OCI-LY7 (cell line): ENCODE measurements around the gene TICAM1. TPM values are rescaled to one million over a fixed set of nuclear protein-coding genes. Genes with fewer than 3 reads are reported as not detected.
"Not testable (repeated sequence)": the region's sequence is repeated elsewhere in the genome, so short reads cannot be mapped to it uniquely, and the experiment has no call there.

ENCODE experiments used
- BruUV-seq: library from RNA; stranded (reverse); fragments of 400-500 nt; replicated peaks from 2 replicates; lab custom pipeline; 2021; lab: Mats Ljungman, UMichigan
- CTCF ChIA-PET: fragments of 300-600 bp; sonication (Branson Sonifier 250); formaldehyde crosslinking; loops from one replicate; lab custom pipeline; 2022; ENCODE audit warnings: antibody characterized with exemption; ENCODE audit not compliant: unreplicated experiment; lab: Charles Lee
- POLR2A ChIA-PET: fragments of 300-600 bp; sonication (Branson Sonifier 250); formaldehyde crosslinking; loops from one replicate; lab custom pipeline; 2022; ENCODE audit warnings: antibody characterized with exemption; lab: Charles Lee
- DNase-seq: peaks from one replicate; pipeline ENCODE4 v3.0.0-alpha.2; 2015; ENCODE audit warnings: low spot score
- H2AFZ ChIP-seq: fragments of 200-600 bp; sonication (generic), shearing (Covaris generic); 2 replicates; pipeline ENCODE4 v1.6.1; 2014; ENCODE audit warnings: mild to moderate bottlenecking, antibody characterized with exemption, low read length, moderate library complexity
- H3K27ac ChIP-seq: fragments of 200-600 bp; sonication (generic); 2 replicates; pipeline ENCODE4 v1.5.1; 2014; ENCODE audit warnings: mixed run types, low read depth, mild to moderate bottlenecking, moderate library complexity, low read length, inconsistent platforms; ENCODE audit not compliant: poor library complexity, severe bottlenecking
- H3K36me3 ChIP-seq: fragments of 200-600 bp; sonication (generic); 2 replicates; pipeline ENCODE4 v1.6.1; 2014; ENCODE audit warnings: mild to moderate bottlenecking, antibody characterized with exemption, low read length, moderate library complexity, mixed read lengths; ENCODE audit not compliant: insufficient read depth
- H3K4me1 ChIP-seq: fragments of 200-600 bp; sonication (generic); 2 replicates; pipeline ENCODE4 v1.5.1; 2014; ENCODE audit warnings: mild to moderate bottlenecking, low read length; ENCODE audit not compliant: insufficient read depth, poor library complexity, severe bottlenecking
- H3K4me2 ChIP-seq: fragments of 200-600 bp; sonication (generic); 2 replicates; pipeline ENCODE4 v1.6.1; 2014; ENCODE audit warnings: mild to moderate bottlenecking, low read length
- H3K4me3 ChIP-seq: fragments of 200-600 bp; sonication (generic); 2 replicates; pipeline ENCODE4 v1.5.1; 2014; ENCODE audit warnings: mild to moderate bottlenecking, low read depth, low read length; ENCODE audit not compliant: poor library complexity, severe bottlenecking
- H3K79me2 ChIP-seq: fragments of 200-600 bp; sonication (generic); 2 replicates; pipeline ENCODE4 v1.6.1; 2016; ENCODE audit warnings: low read depth, mild to moderate bottlenecking, low read length, moderate library complexity, mixed read lengths; ENCODE audit not compliant: insufficient read depth
- H3K9me2 ChIP-seq: fragments of 200-600 bp; sonication (generic); 2 replicates; pipeline ENCODE4 v1.6.1; 2016; ENCODE audit warnings: mild to moderate bottlenecking, low read length, mixed read lengths; ENCODE audit not compliant: insufficient read depth
- H3K9me3 ChIP-seq: fragments of 200-600 bp; sonication (generic); 2 replicates; pipeline ENCODE4 v1.6.1; 2014; ENCODE audit warnings: mild to moderate bottlenecking, mixed run types, low read length, mixed read lengths
- H4K20me1 ChIP-seq: fragments of 200-600 bp; sonication (generic); 2 replicates; pipeline ENCODE4 v1.6.1; 2014; ENCODE audit warnings: mild to moderate bottlenecking, antibody characterized with exemption, low read length, moderate library complexity, mixed read lengths; ENCODE audit not compliant: insufficient read depth
- CTCF ChIP-seq: fragments of 200-600 bp; sonication (generic); conservative IDR thresholded peaks from 2 replicates; pipeline ENCODE4 v1.5.1; 2014; ENCODE audit warnings: mild to moderate bottlenecking, antibody characterized with exemption, low read length, moderate library complexity, mixed read lengths
- EZH2phosphoT487 ChIP-seq: fragments of 200-600 bp; sonication (generic); IDR thresholded peaks from 2 replicates; pipeline ENCODE4 v1.6.1; 2018; ENCODE audit warnings: low read depth, borderline replicate concordance, mild to moderate bottlenecking, mixed run types, antibody characterized with exemption, low read length, moderate library complexity, mixed read lengths
- intact Hi-C: fragments of 100-400 bp; cut with micrococcal nuclease; formaldehyde crosslinking; loops from one replicate; pipeline ENCODE4 v1.10.0; 2022; ENCODE audit not compliant: unreplicated experiment
- total RNA-seq, 2 experiments: library from RNA; depleted of rRNA in 1 of 2; stranded (reverse); fragments of >200 nt in 1 of 2; shearing (Covaris generic) in 1 of 2; gene quantifications; 2 replicates each; pipeline ENCODE4 v1.2.3, GENCODE V29; 2014 to 2022

TICAM1 gene
- total RNA-seq, 2 experiments from 2014 or later = 6.8 to 26.7 TPM

DNA sequence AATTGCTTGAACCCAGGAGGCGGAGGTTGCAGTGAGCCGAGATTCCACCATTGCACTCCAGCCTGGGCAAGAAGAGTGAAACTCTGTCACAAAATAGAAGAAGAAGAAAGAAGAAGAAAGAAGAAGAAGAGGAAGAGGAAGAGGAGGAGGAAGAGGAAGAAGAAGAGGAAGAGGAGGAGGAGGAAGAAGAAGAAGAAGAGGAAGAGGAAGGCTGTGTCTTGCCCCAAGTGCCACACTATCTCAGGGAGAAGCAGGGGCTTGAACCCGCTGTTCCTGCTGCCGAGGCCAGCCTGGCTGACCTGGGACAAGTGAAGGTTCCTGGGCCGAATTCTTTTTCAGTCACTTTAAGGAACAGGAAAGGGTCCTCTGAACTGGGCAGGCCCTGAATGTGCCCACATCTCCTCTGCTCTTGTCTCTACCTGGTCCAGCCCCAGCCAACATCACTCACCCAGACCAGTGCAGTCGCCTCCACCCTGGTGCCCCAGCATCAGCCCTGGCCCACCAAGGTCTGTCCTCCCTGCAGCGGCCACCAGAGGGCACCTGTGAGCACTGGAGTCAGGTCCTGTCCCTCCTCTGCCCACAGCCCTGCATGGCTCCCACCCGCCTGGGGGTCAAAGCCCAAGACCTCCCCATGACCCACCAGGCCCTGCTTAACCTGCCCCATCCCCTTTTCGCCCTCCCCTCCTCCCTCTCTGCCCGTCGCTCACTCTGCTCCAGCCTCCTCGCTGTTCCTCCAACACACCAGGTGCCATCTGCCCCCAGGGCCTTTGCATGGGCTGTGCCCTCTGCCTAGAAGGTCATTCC, 20.0 kb downstream of the TICAM1 start:
- no TSS peak for BruUV-seq

GRCh38 chr19:4807188-4807587, 24.3 kb downstream of the TICAM1 start:
- TF ChIP-seq EZH2phosphoT487 = no peak
- TF ChIP-seq CTCF = no peak
- ChIA-PET POLR2A (no interaction called here), CTCF (no interaction called here)
- DNase-seq = peak; percentile 69
- Histone ChIP-seq H3K9me2 (no peaks in the 10 kb centered on the region), H2AFZ (peak overlapping the region; percentile 15; the same call in 1 of the 2 replicates), H3K4me1 (peaks cover 33% of the 10 kb centered on the region), H3K4me2 (peak overlapping the region; percentile 46), H4K20me1 (no peaks in the 10 kb centered on the region), H3K79me2 (no peaks in the 10 kb centered on the region), H3K4me3 (no peak overlapping the region), H3K27ac (peak overlapping the region; percentile 42), H3K9me3 (no peaks in the 10 kb centered on the region), H3K36me3 (no peaks in the 10 kb centered on the region)
- BruUV-seq = no TSS peak
- intact Hi-C loops = no loop called here

More for the DNA sequence above, 20.0 kb downstream of the TICAM1 start:
- no peaks in the 10 kb centered on the region for H3K9me3 ChIP-seq
- peaks cover 48% of the 10 kb centered on the region for H3K4me1 ChIP-seq
- peaks cover 21% of the 10 kb centered on the region for H3K36me3 ChIP-seq
- intact Hi-C loops = loop anchor here (1.0 kb wide), 2 partner anchors 18 to 220 kb away; no protein-coding TSS in a partner anchor
- POLR2A ChIA-PET = interaction anchor here (0.7 to 3.1 kb wide), 2 partner anchors 39 to 218 kb away, joined by 3 to 15 read pairs; no protein-coding TSS in a partner anchor
- DNase-seq = peak; percentile 83
- peak overlapping the region; percentile 8 for H3K27ac ChIP-seq
- CTCF ChIA-PET = interaction anchor here (2.4 kb wide), 1 partner anchor 39 kb away, joined by 28 read pairs; no protein-coding TSS in a partner anchor
- TF ChIP-seq CTCF = peak; percentile 90
- TF ChIP-seq EZH2phosphoT487 = no peak
- H3K4me2 ChIP-seq = peak overlapping the region; percentile 3; the same call in 1 of the 2 replicates
- H4K20me1 ChIP-seq = no peaks in the 10 kb centered on the region
- H3K4me3 ChIP-seq = no peak overlapping the region
- H3K79me2 ChIP-seq = no peaks in the 10 kb centered on the region
- no peaks in the 10 kb centered on the region for H3K9me2 ChIP-seq
- no peak overlapping the region for H2AFZ ChIP-seq

- TF ChIP-seq EZH2phosphoT487 = no peak
- no peak for TF ChIP-seq CTCF
- intact Hi-C loops = no loop called here
- Histone ChIP-seq H3K4me3 (no peak overlapping the region), H3K9me2 (no peaks in the 10 kb centered on the region), H3K79me2 (no peaks in the 10 kb centered on the region), H3K4me1 (peaks cover 31% of the 10 kb centered on the region), H3K4me2 (no peak overlapping the region), H3K9me3 (no peaks in the 10 kb centered on the region), H3K36me3 (no peaks in the 10 kb centered on the region), H2AFZ (no peak overlapping the region), H4K20me1 (no peaks in the 10 kb centered on the region), H3K27ac (no peak overlapping the region)
- ChIA-PET POLR2A (no interaction called here), CTCF (no interaction called here)
- BruUV-seq = no TSS peak
- DNase-seq = no peak
Measured at GRCh38 chr19:4806384-4806783, 25.1 kb downstream of the TICAM1 start.

DNA sequence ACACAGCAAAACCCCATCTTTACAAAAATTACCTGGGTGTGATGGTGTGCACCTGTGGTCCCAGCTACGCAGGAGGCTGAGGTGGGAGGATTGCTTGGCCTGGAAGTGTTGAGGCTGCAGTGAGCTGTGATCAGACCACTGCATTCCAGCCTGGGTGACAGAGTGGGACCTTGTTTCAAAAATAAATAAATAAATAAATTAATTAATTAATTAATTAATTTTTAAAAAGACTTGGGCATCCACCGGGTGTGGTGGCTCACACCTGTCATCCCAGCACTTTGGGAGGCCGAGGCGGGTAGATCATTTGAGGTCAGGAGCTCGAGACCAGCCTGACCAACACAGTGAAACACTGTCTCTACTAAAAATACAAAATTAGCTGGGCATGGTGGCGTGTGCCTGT, 26.4 kb downstream of the TICAM1 start:
- H3K36me3 ChIP-seq, H3K4me3 ChIP-seq, H4K20me1 ChIP-seq, H3K4me2 ChIP-seq, H3K79me2 ChIP-seq, intact Hi-C loops, BruUV-seq, H2AFZ ChIP-seq, H3K9me2 ChIP-seq, H3K9me3 ChIP-seq, H3K27ac ChIP-seq, CTCF ChIA-PET, DNase-seq: not testable (repeated sequence)
- peaks cover 21% of the 10 kb centered on the region for H3K4me1 ChIP-seq
- POLR2A ChIA-PET = interaction anchor here (1.2 kb wide), 1 partner anchor 14 kb away, joined by 6 read pairs; no protein-coding TSS in a partner anchor
